Measurements from ENCODE around the gene TBC1D14.
"Not testable (repeated sequence)": the region's sequence is repeated elsewhere in the genome, so short reads cannot be mapped to it uniquely, and the experiment has no call there.

The TBC1D14 gene

DNA sequence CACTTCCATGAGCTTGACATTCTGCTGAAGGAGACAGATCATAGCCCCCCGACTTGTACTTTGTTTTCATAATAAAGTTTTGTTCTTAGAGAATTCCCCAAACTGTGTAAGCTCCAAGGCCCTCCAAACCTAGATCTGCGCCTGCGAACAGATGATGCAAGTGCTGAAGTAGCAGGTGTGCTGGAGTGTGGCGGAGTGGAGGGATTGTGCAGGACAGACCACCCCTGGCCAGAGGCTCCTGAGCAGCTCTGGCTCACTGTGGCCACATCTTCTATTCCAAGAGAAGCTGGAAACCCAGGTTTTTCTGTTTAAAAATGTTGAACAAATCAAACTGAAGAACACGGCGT is 46.4 kb downstream of the TBC1D14 start:
- no peak for DNase-seq

DNA sequence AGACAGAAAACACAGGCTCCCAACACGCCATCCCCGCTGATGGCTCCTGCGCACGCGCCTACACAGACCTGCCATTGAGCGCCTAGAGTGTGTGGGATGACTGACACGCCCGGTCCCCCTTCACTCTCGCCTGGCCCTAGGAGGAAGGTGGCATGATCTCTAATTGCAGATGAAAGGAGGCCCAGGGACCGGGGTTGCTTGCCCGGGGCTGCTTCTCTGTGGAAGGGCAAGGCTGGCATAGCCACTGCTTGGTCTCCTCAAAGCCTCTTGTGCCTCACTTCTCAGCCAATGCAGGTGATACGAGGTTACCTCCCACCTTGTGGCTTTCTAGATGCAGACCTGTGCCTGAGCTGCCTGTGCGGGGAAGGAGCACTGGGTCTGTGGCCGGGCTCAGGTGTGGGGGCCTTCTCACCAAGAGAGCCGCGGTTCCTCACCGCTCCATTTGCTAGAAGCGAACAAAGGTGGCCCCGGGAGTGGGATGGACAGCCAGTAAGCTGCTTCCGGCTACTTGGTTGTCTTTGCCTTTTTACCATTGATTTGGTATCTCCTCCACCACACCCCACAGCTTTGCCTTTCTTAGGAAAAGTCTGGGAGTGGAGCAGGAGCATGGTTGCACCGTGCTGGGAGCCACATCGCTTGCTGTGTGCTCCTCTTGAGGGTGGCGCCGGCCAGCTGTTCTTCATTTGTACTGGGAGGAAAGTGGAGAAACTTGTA is 47.0 kb downstream of the TBC1D14 start:
- DNase-seq = no peak

DNA sequence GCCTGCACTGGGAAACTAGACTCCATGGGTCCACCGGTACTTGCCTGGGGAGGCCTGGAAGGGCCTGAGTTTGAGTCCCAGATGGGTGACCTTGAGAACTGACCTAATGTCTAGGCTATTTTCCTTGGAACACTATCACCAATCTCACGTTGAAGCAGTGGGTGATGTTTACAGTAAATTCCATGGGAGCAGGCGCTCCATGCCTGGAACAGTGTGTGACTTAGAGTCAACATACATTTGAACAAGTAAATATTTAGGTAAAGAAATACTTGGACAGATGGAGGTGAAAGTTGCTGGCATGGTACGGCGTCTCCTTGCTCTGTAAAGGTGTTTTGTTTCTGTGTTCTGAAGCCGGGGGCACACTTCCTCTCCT is 47.5 kb downstream of the TBC1D14 start:
- no peak for DNase-seq

DNA sequence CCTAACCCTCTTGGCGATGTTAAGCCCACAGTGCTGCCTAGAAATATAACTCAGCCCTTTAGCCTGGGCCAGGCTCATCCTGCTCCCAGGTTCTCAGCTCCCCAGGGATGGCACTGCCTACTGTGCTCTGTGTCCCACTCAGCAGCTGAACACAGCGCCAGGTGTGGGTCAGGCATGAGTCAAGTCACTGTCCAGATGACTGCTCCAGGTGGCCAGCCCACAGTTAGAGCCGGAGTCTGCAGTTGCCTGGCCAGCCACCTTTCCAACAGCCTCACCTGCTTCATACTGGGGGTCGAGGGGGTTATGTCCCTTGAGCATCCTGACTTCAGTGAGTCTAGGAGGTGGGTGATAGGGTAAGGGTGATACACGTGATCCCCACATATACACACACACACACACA is 48.4 kb downstream of the TBC1D14 start:
- no peak for DNase-seq

DNA sequence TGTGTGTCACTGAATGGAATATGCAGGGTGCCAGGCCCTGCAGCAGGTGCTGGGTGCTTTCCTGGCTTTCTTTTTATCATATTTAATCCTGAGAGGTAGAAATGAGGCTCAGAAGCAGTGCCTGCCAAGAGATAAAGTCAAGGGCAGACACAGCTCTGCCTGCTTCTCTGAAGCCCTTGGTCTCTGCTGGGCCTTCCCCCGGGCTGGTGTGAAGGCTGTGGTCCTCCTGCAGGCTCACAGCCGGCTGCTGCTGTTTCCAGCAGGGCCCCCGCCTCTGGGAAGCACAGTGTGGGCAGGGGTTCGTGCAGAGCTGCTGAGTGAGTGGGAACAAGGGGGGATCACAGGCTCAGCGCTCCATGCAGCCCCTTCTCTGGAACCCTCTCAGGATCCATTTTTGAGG is 49.6 kb downstream of the TBC1D14 start:
- no peak for DNase-seq

DNA sequence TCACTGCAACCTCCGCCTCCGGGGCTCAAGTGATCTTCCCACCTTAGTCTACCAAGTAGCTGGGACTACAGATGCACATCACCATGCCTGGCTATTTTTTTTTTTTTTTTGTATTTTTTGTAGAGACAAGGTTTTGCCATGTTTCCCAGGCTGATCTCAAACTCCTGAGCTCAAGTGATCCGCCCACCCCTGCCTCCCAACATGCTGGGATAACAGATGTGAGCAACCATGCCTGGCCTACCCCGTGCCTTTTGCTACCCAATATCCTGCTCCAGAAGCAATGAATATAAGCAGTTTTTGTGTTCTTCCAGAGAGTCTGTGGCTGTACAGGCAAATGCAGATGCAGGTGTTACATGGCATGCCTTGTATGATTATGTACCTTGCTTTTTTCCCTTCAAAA is 50.5 kb downstream of the TBC1D14 start:
- DNase-seq = no peak

DNA sequence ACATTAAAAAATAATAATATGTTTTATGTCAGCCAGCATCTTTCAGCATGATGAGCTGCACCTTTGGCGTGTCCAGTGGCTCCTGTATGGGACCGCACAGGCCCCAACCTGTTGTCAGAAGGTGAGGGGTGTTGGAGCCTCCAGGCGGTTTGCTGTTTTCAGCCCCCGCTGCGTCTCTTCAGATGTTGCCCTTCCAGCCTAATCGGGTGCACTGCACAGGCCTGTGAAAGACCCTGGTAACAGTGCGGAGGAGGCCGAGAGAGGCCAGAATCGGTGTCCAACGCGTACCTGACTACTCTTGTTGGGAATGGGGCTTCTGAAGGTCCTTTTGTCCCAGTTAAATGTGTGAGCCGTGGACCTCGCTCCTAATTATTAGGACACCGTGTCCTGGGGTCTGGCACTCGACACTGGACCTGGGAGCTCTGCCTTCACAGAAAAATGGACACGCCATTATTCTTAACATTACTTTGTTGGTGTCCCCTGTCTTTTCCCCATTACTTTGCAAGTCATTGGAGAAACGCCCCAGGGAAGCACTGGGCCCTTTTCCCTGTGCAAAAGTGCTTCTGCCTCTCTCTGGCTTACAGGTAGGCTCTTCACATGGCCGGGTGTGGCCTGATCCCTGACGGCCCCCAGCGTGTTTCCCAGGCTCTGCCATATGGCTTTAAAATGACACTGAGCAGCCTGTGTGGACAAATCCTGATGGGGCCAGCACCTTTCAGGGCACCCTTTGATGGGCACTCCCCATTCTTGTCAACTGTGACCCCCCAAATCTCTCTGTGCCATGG is 51.2 kb downstream of the TBC1D14 start:
- DNase-seq = no peak

DNA sequence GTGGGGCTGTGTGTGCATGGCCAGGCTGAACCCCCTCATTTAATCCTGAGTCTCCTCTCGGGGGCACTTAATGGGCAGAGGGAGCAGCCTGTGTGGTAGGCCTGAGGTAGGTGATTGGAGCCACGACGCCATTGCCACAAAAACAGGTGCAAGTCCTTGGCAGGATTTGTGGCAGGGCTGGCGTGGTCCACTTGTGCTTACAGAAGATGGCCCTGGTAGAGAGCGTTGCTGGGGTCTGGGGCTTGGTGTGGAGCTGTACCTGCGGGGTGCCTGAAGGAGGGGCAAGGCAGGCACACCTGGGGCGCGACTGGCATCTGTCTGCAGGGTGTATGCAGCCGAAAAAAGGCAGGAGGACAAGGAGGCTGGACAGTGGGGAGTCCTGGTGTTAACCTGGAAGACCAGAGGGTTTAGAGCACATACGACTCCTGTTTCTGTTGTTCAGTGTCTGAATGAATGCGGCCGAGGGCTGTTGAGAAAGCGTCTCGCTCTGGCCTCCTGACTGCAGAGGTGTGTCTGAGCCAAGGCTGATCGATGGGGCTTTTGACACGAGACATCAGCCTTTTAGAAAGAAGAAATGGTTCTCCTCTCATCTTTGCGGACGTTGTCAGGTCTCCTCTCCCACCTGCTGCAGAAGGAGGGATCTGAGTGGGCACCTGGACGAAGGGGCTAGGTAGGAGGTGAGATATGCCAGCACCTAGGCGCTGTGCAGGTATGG is 52.0 kb downstream of the TBC1D14 start:
- no peak for DNase-seq

DNA sequence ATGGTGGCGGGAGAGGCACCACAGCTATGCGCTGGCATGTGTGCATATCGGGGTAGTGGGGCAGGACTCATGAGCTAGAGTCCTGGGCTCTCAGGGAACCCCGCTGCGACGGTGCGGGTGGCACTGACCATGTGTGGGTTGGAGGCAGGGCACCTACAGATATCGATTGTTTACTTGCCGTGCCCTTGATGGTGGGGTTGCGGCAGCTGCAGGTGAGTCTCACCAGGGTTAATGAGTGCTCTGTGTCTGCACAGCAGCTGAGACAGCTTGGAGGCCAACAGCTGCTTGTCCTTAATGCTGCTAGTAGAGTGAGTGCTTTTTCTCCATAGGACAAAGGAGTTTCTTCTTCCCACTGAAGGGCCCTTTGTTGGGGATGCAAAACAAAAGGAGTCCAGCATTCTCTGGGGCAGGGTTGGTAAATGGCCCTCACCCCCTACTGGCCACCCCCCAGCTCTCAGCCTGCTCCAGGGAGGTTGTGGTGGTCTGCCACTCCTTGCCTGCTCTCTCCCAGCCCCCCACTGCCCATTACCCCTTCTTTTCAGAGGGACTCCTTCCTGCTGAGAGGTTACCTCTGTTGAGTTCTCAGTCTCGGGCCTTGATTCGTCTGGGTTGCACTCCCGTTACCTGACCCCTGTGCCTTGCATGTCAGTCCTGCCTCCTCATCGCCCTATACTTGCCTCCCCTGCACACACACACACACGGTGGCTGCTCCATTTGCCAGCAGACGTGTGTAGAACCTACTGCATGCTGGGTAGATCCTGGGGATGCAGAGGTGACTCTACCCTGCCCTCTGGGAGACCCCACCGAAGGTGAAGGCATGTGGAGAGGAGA is 52.8 kb downstream of the TBC1D14 start:
- peak; percentile 7 for DNase-seq

DNA sequence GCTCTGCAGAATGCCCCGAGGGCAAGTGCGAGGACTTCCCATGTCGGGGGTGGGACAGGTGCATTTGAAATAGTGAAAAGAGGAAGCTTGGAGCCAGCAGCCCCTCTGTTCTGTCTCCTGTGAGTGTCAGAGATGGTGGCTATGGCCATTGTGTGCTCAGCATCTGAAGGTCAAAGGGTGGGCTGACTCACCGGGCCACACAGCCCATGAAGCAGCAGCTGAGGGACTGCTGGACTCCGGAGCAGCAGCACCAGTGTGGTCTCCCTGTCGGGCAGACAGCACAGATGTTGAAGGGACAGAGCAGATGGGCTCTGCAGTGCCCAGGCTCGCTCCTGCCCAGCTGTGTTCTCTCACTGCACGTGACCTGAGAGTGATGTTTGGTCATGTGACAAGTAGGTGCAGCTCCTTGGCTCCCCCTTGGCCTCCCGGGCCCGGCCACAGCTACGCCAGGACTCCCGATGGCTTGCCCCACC is 53.5 kb downstream of the TBC1D14 start:
- no peak for DNase-seq

DNA sequence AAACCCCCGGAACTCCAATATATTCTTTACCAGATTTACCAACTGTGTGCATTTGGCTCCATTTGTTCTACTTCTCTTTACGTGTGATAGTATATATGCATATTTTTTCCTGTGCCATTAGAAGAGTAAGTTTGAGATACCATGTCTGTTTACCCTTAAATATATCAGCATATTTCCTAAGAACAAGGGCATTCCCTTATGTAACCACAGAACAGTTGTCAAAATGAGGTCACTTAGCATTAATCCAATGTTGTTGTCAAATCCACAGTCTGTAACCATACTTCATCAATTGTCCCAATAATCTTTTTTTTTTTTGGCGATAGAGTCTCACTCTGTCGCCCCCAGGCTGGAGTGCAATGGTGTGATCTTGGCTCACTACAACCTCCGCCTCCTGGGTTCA is 55.2 kb downstream of the TBC1D14 start:
- no peak for DNase-seq

DNA sequence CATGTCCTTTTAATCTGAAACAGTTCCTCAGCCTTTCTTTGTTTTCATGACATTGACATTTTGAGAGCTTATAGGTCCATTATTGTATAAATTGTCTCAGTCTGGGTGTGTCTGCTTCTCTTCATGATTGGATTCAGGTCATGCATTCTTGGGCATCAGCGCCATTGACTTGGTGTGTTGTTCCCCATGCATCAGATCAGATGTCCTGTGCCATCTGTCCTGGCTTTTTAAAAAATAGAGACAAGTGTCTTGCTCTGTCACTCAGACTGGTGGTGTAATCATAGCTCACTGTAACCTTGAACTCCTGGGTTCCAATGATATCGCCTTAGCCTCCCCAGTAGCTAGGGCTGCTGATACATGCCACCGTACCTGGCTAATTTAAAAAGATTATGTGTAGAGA is 55.7 kb downstream of the TBC1D14 start:
- no peak for DNase-seq

DNA sequence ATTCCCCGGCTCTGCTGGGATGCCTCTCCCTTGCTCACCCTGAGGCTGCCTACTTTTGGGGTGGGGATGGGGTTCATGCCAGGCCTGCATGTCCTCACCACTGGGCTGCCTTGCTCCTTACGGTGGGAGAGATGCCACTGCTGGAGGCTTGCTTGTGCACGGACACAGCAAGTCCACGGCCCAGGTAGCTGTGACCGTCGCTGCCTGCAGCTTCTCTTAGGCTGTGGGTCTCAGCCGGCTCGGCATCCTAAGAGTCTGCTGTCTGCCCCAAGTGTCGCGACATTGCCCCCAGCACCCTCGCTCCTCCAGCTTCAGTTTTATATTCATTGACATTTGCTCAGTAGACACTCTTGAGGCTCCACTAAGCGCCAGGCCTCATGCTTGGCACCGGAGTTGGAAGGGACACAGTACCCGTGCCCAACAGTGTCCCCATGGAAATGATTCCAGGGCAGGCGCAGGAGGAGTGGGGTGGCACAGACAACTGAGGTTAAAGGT is 58.3 kb downstream of the TBC1D14 start:
- no peak for DNase-seq

DNA sequence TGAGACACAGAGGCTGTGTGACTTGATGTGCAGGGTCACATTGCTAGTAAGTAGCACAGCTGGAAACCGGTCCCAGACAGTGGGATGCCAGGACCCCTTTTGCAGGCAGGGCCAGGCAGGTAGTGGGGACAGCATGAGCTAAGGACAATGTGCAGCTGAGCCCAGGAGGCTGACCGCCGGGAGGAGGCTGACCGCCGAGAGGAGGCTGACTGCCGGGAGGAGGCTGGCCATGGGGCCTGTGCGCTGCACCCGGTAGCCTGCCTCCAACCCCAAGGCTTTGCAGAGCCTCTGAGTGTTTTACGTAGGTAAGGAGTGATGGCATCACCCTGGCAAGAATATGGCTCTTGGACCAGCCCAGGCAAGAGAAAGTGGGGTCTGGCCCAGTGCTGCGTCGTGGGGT is 58.9 kb downstream of the TBC1D14 start:
- no peak for DNase-seq

DNA sequence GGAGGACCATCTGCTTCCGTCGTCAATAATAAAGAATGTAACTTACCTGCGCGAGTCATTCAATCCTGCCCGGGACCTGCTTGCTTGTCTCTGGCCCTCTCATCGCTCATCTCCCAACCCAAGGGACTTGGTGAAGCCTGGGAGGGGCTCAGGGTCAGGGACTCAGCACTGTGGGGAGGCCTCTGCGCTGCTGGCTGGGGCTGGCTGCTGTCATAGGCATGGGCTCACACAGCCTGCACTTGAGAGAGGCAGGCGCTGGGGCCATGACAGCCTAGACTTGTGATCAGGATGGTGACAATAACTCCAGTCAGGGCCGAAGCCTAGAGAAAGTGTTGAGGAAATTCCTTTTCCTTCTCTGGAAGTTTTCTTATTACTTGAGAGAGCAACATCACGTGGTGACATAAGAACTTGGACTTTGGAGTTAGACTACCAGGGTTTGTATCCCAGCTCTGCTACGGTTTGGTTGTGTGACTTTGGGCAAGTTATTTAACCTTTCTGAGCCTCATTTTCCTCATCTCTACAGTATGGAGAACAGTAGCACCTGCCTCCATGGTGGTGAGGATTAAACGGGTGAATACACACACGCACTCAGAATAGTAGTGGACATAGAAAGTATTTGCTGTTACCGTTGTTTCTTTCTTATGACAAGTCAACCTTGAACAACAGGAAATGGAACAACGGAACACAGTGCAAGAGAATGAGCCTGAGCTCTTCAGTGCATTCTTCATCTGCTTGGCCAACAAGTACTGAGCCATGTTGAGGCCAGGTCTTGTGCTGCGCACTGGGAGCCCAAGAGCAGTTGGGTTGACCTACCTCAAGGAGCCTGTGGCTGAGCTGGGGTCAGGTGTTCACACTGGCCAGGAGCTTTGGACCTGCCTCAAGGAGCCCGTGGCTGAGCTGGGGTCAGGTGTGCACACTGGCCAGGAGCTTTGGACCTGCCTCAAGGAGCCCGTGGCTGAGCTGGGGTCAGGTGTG is 60.5 kb downstream of the TBC1D14 start:
- DNase-seq = no peak

DNA sequence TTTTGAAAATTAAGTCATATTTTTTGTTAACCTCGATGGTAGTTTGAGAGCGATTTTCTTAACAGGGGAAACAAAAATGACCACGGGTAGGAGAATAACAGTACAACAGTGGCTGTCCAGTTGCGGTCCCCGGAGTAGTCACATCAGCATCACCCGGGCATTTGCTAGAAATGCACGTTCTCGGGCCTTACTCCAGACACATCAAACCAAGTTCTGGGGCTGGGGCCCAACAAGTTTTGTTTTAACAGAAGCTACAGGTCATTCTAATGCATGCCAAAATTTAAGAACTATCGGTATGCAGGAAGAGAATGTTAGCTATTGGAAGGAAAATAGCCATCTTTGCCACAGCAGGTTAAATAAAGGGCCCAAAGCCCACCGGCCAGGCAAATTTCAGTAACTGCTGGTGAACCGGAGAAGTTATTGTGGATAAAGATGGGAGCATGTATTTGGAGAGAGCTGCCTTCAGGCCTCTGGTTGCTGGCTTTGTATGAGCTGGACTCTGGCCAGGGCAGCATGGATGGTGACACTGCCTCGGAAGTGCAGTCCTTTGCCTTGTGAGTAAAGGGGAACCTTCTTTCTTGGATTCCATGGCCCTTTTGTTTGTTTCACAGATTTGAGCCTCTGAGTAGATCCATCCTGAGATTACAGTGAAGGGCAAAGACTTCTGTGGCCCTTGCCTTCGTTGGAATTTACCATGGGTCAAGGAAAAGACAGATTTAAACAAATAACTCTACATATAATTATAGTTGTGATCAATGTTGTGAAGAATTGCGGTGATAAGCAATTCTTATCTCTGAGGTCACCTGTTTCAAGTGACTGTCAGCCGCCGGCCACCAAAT is 62.1 kb downstream of the TBC1D14 start:
- no peak for DNase-seq

DNA sequence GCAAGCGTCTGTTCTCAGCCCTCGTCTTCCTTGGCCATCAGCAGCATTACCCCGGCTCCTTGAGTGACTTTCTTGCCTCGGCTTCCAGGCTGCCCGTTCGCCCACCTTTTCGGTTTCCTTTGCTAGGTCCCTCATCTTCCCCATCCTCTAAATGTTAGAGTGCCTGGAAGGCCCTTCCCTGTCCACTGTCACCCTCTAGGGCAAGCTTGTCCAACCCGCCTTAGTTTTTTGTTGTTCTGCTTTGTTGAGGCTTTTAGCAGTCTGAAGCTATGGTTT is 62.7 kb downstream of the TBC1D14 start:
- no peak for DNase-seq

DNA sequence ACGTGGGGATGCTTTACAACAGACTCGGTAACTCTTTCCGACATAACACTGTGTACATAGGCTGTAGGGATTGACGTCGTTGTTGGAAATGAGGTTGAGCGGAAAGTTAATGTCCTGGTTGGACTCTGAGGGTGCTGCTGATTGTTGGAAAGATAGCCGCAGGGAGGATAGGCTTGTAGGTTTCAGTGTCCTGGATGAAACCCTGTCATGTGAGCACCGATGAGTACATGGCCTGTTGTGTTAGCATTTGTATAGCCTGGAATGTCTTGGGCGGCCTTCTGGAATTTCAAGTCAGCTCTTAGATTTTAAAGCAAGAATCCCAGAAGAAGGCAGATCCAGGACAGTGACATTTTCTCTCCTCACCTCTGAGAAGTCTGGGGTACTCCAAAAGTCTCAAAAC is 63.3 kb downstream of the TBC1D14 start:
- no peak for DNase-seq

DNA sequence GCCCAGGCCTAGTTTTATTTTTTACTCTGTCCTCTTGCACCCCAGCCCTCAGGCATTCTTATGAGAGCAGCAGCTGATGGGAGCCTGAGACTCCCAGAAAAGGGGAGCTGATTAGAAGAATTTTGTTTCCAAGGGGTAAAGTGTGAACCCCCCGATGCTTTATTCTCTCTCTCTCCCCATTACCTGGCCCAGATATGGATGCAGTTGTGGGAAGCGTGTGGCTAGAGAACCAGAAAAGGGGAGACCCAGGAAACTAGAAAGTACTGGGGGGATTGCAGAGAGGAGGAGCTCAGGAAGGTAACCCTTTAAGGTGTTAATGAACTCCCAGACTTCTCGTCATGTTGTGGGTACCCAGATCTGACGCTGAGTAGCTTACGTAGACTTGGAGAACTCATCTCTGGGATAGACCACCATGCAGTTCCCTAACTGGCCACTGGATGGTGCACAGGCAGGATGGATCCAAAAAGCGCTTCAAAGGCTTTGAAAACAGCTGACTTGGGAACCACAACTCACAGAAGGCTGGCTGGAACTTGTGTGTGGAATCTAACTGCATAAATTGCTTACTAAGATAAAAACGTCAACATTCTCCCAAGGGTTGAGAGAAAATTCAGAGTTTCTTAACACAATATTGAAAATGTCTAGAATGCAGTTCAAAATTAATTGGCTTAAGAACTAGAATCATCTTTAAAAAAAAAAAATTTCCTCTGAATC is 64.7 kb downstream of the TBC1D14 start:
- peak; percentile 45 for DNase-seq

DNA sequence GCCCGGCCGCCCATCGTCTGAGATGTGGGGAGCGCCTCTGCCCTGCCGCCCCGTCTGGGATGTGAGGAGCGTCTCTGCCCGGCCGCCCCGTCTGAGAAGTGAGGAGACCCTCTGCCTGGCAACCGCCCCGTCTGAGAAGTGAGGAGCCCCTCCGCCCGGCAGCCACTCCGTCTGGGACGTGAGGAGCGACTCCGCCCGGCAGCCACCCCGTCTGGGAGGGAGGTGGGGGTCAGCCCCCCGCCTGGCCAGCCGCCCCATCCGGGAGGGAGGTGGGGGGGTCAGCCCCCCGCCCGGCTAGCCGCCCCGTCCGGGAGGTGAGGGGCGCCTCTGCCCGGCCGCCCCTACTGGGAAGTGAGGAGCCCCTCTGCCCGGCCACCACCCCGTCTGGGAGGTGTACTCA is 68.2 kb downstream of the TBC1D14 start:
- DNase-seq = not testable (repeated sequence)

All from NCI-H2227 treated with DMSO at 0.1 percent for 48 hours (cell line).